ENCODE measurements around the gene FLRT1. TPM values are rescaled to one million over a fixed set of nuclear protein-coding genes. Genes with fewer than 3 reads are reported as not detected.

Gene FLRT1
- total RNA-seq, 1 donor from 2014 or later, result 7.1 TPM

DNA sequence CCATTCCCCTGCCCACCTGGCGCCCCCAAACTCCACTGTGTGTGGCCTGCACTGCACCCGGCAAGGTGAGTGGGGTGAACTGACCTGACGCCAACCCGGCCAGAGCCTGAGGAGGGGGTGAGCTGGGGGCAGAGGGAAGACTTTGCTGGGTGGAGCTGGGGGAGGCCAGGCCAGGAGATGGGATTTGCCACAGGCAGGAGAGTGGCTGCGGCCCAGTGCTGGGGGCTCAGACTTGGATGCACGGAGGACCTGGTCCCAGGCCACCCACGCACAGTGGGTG, 17.8 kb upstream of the FLRT1 start:
- TF ChIP-seq, protein P1, sequence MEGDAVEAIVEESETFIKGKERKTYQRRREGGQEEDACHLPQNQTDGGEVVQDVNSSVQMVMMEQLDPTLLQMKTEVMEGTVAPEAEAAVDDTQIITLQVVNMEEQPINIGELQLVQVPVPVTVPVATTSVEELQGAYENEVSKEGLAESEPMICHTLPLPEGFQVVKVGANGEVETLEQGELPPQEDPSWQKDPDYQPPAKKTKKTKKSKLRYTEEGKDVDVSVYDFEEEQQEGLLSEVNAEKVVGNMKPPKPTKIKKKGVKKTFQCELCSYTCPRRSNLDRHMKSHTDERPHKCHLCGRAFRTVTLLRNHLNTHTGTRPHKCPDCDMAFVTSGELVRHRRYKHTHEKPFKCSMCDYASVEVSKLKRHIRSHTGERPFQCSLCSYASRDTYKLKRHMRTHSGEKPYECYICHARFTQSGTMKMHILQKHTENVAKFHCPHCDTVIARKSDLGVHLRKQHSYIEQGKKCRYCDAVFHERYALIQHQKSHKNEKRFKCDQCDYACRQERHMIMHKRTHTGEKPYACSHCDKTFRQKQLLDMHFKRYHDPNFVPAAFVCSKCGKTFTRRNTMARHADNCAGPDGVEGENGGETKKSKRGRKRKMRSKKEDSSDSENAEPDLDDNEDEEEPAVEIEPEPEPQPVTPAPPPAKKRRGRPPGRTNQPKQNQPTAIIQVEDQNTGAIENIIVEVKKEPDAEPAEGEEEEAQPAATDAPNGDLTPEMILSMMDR (IDR thresholded peaks at IDR 0.05; ENCODE audit: unreplicated experiment), result no peak
- Mint-ChIP-seq H3K36me3 (no peaks in the 10 kb centered on the region), H3K9me3 (no peaks in the 10 kb centered on the region), H3K4me1 (peaks cover 20% of the 10 kb centered on the region), H3K27ac (no peak overlapping the region), H3K4me3 (no peak overlapping the region), H3K27me3 (ENCODE audit: low read depth) (peaks cover 6% of the 10 kb centered on the region)
- DNase-seq (ENCODE audit: low spot score in 2 of 2, unreplicated experiment in 2 of 2), result no peak

DNA sequence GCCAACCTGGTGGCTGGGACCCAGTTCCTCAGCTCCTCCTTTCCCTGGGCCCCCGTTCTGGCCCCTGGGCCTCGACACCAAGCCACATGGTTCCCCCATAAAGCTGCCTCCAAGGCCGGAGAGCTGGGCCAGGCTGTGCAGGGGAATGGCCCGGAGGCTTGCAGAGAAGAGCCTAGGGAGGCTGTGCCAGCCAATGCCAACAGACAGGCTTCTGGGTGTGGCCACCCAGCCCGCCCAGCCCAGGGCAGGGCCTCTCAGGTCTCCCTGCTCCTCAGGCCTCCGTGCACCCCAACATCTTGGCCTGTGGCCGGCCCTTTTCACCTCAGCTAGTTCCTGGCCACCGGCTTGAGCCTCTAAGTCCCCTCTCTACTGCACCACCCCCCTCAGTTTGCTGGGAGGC, 17.4 kb upstream of the FLRT1 start:
- Mint-ChIP-seq H3K4me3 (no peak overlapping the region), H3K4me1 (peaks cover 20% of the 10 kb centered on the region), H3K36me3 (no peaks in the 10 kb centered on the region), H3K9me3 (no peaks in the 10 kb centered on the region), H3K27ac (no peak overlapping the region), H3K27me3 (ENCODE audit: low read depth) (peaks cover 6% of the 10 kb centered on the region)
- no peak for DNase-seq (ENCODE audit: low spot score in 2 of 2, unreplicated experiment in 2 of 2)
- TF ChIP-seq, protein P1 (IDR thresholded peaks at IDR 0.05; ENCODE audit: unreplicated experiment), result no peak

DNA sequence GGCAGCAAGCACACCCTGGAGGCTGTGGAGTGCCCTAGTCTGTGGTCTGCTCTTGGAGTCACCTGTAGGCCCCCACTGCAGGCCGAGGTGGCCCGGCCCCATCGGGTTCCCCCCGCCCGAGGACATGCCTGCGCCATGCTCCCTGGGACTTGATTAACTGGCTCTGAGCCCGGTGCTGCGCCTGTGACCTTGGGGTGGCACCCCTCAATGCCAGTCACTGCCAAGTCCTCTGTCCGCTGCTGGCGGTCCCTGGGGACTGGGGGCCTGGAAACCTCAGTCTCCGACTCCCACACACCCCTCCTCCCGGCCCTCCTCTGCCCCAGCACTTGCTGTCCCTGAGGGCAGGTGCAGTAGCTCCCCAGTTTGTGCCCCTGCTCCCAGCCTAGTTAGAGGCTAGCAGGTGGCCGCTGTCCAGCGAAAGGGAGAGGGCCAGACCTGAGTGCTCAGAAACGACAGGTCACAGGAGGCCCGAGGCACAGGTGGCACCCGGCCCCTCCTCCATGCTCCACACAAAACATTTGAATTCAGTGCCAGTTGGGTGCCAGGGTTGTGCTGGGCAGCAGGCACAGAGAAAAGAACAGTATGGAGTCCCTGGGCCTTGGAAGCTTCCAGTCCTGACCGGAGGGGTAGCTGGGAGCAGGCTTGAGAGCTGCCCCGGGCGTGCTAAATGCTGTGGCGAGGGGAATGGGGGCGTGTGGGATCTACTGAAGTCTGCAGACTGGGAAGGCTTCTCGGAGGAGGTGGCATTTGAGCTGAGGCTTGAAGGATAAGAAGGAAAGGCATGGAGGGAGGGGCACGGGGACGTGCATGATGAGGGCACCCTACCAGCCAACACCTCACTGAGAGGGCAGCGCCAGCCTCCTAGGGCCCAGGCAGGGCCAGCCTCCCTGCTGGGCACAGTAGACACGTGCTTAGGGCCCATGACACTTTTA, 16.4 kb upstream of the FLRT1 start:
- H3K4me3 Mint-ChIP-seq, result no peak overlapping the region
- DNase-seq (ENCODE audit: low spot score in 2 of 2, unreplicated experiment in 2 of 2), result no peak
- peaks cover 27% of the 10 kb centered on the region for H3K4me1 Mint-ChIP-seq
- no peaks in the 10 kb centered on the region for H3K36me3 Mint-ChIP-seq
- TF ChIP-seq, protein P1 (IDR thresholded peaks at IDR 0.05; ENCODE audit: unreplicated experiment), result no peak
- H3K27ac Mint-ChIP-seq, result no peak overlapping the region
- H3K27me3 Mint-ChIP-seq (ENCODE audit: low read depth), result peaks cover 6% of the 10 kb centered on the region
- H3K9me3 Mint-ChIP-seq, result no peaks in the 10 kb centered on the region

DNA sequence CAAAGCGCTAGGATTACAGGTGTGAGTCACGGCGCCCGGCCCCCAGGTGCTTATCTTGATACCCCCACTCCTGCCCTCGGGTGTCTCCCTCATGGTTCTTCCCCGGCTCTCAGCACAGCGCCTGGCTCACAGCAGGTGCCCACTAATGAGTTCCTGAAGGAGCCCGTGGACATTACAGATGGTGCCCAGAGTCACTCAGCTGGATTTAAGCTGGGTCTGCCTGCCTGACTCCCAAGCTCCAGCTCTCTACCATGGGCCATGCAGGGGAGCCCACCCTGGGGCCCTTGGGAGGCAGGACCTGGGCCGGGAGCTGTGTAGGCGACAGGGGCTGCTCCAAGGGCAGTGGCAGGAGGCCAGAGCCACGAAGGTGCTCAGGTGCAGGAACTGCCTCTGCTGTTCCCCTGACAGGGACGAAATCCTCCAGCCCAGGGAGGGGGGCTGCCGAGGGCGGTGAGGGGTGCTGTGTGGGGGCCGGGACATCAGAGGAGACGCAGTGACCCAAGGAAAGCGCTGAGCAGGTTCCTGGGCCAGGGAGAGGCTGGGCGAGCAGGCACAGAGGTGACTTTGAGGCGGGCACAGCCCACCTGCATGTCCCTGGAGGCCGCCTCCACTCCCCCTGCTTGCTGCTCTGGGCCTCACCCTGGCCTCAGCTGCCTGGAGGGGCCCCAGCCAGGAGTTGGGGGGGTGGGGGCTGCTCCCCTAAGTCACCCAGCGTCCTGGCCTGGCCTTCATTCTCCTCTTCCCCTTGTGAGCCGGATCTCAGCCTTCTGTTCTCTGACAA, 14.6 kb upstream of the FLRT1 start:
- Mint-ChIP-seq H3K4me1 (peaks cover 33% of the 10 kb centered on the region), H3K27me3 (ENCODE audit: low read depth) (peaks cover 4% of the 10 kb centered on the region), H3K4me3 (no peak overlapping the region), H3K36me3 (no peaks in the 10 kb centered on the region), H3K9me3 (no peaks in the 10 kb centered on the region), H3K27ac (no peak overlapping the region)
- no peak for DNase-seq (ENCODE audit: low spot score in 2 of 2, unreplicated experiment in 2 of 2)
- TF ChIP-seq, protein P1 (IDR thresholded peaks at IDR 0.05; ENCODE audit: unreplicated experiment), result no peak

DNA sequence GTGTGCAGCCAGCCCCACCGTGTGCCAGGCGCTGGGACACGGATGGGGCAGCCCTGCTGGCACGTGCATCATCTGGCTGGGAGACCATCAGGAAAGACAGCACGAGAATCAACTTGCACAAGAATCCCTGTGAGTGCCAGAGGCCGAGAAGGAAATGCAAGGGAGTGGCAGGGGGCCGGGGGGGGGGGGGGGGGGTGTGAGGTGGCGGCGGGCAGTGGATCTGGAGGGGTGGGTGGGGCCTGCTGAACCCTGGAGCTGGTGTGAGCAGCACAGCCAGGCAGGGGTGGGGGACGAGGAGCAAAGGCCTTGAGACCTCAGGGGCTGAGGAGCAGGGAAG, 14.0 kb upstream of the FLRT1 start:
- H3K27ac Mint-ChIP-seq, result no peak overlapping the region
- peaks cover 31% of the 10 kb centered on the region for H3K4me1 Mint-ChIP-seq
- TF ChIP-seq, protein P1 (IDR thresholded peaks at IDR 0.05; ENCODE audit: unreplicated experiment), result no peak
- H3K27me3 Mint-ChIP-seq (ENCODE audit: low read depth), result peaks cover 2% of the 10 kb centered on the region
- H3K9me3 Mint-ChIP-seq, result no peaks in the 10 kb centered on the region
- DNase-seq (ENCODE audit: low spot score in 2 of 2, unreplicated experiment in 2 of 2), result no peak
- H3K4me3 Mint-ChIP-seq, result no peak overlapping the region
- no peaks in the 10 kb centered on the region for H3K36me3 Mint-ChIP-seq
